Glutamatergic neuron (in vitro differentiated cells): Measurements from ENCODE around the gene MYPOP. TPM values are rescaled to one million over a fixed set of nuclear protein-coding genes. Genes with fewer than 3 reads are reported as not detected.

Source experiments
- DNase-seq: peaks from one replicate; pipeline ENCODE4 v3.0.0; 2022
- H3K27ac Mint-ChIP-seq: one replicate; pipeline ENCODE4 v1.8.0; 2020; ENCODE audit warnings: mild to moderate bottlenecking, mixed read lengths, inconsistent platforms; ENCODE audit not compliant: unreplicated experiment
- H3K27me3 Mint-ChIP-seq: one replicate; pipeline ENCODE4 v1.8.0; 2020; ENCODE audit warnings: mild to moderate bottlenecking, moderate library complexity, mixed read lengths, inconsistent platforms; ENCODE audit not compliant: unreplicated experiment
- H3K36me3 Mint-ChIP-seq: one replicate; pipeline ENCODE4 v1.8.0; 2020; ENCODE audit warnings: mild to moderate bottlenecking, mixed read lengths, inconsistent platforms; ENCODE audit not compliant: unreplicated experiment
- H3K4me1 Mint-ChIP-seq: one replicate; pipeline ENCODE4 v1.8.0; 2020; ENCODE audit warnings: mild to moderate bottlenecking, low read depth, mixed read lengths, inconsistent platforms; ENCODE audit not compliant: unreplicated experiment
- H3K4me3 Mint-ChIP-seq: one replicate; pipeline ENCODE4 v1.8.0; 2020; ENCODE audit warnings: mild to moderate bottlenecking, mixed read lengths, inconsistent platforms; ENCODE audit not compliant: unreplicated experiment
- H3K9me3 Mint-ChIP-seq: one replicate; pipeline ENCODE4 v1.8.0; 2020; ENCODE audit warnings: mild to moderate bottlenecking, moderate library complexity, mixed read lengths, inconsistent platforms; ENCODE audit not compliant: unreplicated experiment
- CTCF ChIP-seq: fragments of 200-600 bp; sonication (generic); IDR thresholded peaks from one replicate; pipeline ENCODE4 v1.5.0; 2021; ENCODE audit not compliant: partially characterized antibody, unreplicated experiment
- total RNA-seq: library from RNA; stranded (reverse); fragmentation: NEBNext Ultra II Directional; extraction: Animal tissue kit (Norgen Biotek cat#: 25700); gene quantifications from one replicate; pipeline ENCODE4 v1.2.1, GENCODE V29; 2021; ENCODE audit not compliant: unreplicated experiment

Gene MYPOP
- total RNA-seq, 1 donor from 2014 or later: 7.1 TPM

- Mint-ChIP-seq H3K4me1 (peaks cover 5% of the 10 kb centered on the region), H3K27ac (no peak overlapping the region), H3K27me3 (peaks cover 3% of the 10 kb centered on the region), H3K4me3 (no peak overlapping the region), H3K36me3 (peaks cover 11% of the 10 kb centered on the region), H3K9me3 (peaks cover 12% of the 10 kb centered on the region)
- TF ChIP-seq CTCF: no peak
- DNase-seq: no peak
These were observed 36.4 kb upstream of the MYPOP start for GRCh38 chr19:45938733-45939319.

- no peak overlapping the region for H3K27ac Mint-ChIP-seq
- no peak overlapping the region for H3K4me3 Mint-ChIP-seq
- H3K9me3 Mint-ChIP-seq: peaks cover 13% of the 10 kb centered on the region
- peaks cover 6% of the 10 kb centered on the region for H3K36me3 Mint-ChIP-seq
- peaks cover 7% of the 10 kb centered on the region for H3K4me1 Mint-ChIP-seq
- DNase-seq: no peak
- H3K27me3 Mint-ChIP-seq: peaks cover 3% of the 10 kb centered on the region
- TF ChIP-seq CTCF: no peak
These were observed 32.9 kb upstream of the MYPOP start for GRCh38 chr19:45935267-45935666.

- H3K9me3 Mint-ChIP-seq: peaks cover 12% of the 10 kb centered on the region
- peaks cover 5% of the 10 kb centered on the region for H3K27me3 Mint-ChIP-seq
- no peak for TF ChIP-seq CTCF
- no peak overlapping the region for H3K4me3 Mint-ChIP-seq
- H3K36me3 Mint-ChIP-seq: peaks cover 6% of the 10 kb centered on the region
- H3K27ac Mint-ChIP-seq: no peak overlapping the region
- H3K4me1 Mint-ChIP-seq: peaks cover 7% of the 10 kb centered on the region
- DNase-seq: no peak
These were observed 32.3 kb upstream of the MYPOP start for GRCh38 chr19:45934551-45935230.

- Mint-ChIP-seq H3K4me3 (no peak overlapping the region), H3K4me1 (peaks cover 5% of the 10 kb centered on the region), H3K27me3 (peaks cover 5% of the 10 kb centered on the region), H3K36me3 (peaks cover 6% of the 10 kb centered on the region), H3K27ac (no peak overlapping the region), H3K9me3 (peaks cover 10% of the 10 kb centered on the region)
- no peak for DNase-seq
- no peak for TF ChIP-seq CTCF
These were observed 31.3 kb upstream of the MYPOP start for GRCh38 chr19:45933759-45934158.

- H3K27ac Mint-ChIP-seq: no peak overlapping the region
These were observed 28.6 kb upstream of the MYPOP start for GRCh38 chr19:45931055-45931454.

More at GRCh38 chr19:45931055-45931454, 28.6 kb upstream of the MYPOP start:
- TF ChIP-seq CTCF: no peak
- Mint-ChIP-seq H3K4me1 (peaks cover 6% of the 10 kb centered on the region), H3K4me3 (no peak overlapping the region), H3K27me3 (peaks cover 4% of the 10 kb centered on the region), H3K36me3 (no peaks in the 10 kb centered on the region), H3K9me3 (peaks cover 8% of the 10 kb centered on the region)
- no peak for DNase-seq
